ENCODE data around the gene NTN4.

- TF ChIP-seq POLR2AphosphoS5 (IDR thresholded peaks at IDR 0.05), result no peak
- TF ChIP-seq, protein P1, sequence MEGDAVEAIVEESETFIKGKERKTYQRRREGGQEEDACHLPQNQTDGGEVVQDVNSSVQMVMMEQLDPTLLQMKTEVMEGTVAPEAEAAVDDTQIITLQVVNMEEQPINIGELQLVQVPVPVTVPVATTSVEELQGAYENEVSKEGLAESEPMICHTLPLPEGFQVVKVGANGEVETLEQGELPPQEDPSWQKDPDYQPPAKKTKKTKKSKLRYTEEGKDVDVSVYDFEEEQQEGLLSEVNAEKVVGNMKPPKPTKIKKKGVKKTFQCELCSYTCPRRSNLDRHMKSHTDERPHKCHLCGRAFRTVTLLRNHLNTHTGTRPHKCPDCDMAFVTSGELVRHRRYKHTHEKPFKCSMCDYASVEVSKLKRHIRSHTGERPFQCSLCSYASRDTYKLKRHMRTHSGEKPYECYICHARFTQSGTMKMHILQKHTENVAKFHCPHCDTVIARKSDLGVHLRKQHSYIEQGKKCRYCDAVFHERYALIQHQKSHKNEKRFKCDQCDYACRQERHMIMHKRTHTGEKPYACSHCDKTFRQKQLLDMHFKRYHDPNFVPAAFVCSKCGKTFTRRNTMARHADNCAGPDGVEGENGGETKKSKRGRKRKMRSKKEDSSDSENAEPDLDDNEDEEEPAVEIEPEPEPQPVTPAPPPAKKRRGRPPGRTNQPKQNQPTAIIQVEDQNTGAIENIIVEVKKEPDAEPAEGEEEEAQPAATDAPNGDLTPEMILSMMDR (IDR thresholded peaks at IDR 0.05), result no peak
Measured at GRCh38 chr12:95808146-95808545, 17.6 kb upstream of the NTN4 start.
